ENCODE measurements around the gene TMEM150B. TPM values are rescaled to one million over a fixed set of nuclear protein-coding genes. Genes with fewer than 3 reads are reported as not detected.
"Not testable (repeated sequence)": the region's sequence is repeated elsewhere in the genome, so short reads cannot be mapped to it uniquely, and the experiment has no call there.

The TMEM150B gene
- total RNA-seq, 1 experiment from 2014 or later: not detected

DNA sequence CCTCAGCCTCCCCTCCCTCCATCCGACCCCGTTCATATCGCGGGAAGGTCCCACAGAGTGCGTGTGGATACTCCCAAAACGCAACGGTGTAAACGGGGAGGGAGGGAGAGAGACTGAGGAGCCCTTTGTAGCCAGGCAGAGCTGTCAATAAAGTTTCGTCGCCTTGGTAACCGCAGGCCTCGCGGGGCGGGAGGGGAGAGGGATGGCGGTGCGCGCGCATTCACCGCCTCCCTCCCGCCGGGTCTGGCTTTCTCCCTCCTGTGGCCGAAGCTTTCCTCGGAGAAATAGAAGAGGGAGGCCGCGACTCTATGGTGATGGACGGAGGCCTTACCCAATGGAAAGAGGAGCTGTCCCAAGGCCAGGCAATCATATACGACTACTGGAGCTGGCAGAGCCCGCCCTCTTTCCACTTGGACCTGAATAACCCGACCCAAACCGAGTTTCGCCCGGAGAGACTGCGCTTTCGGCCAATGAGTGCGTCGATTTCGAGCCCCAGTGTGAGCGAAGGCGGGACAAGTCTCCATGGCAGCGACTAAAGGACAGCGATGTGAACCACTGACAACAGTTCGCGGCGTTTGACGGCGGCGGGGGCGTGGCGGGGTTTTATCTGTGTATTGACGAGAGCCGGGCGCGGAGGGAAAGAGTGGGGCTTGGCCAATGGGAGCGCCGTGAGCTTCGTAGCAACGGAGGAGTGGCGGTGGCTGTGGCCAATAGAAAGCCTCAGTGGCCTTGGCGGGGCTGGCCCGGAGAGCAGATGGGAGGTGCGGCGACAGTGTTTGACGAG lies 14.2 kb upstream of the TMEM150B start, which contains the start of gene KMT5C:
Gene KMT5C, plus strand, starts transcription at position 772 of the 784 bp plus-strand sequence. CDS start 2,061 bp downstream, outside the sequence.
- BruUV-seq (replicated peaks): no TSS peak
- Histone ChIP-seq H3K36me3 (ENCODE audit: insufficient read depth, low read length, poor library complexity, severe bottlenecking) (peaks cover 15% of the 10 kb centered on the region), H3K4me1 (ENCODE audit: insufficient read depth, low read length, poor library complexity, severe bottlenecking) (peaks cover 8% of the 10 kb centered on the region), H3K27ac (ENCODE audit: low read depth, low read length, poor library complexity, severe bottlenecking) (peak within 1 kb of the TSS; percentile 90), H3K27me3 (replicated peaks; ENCODE audit: insufficient read depth, low read depth, low read length, poor library complexity) (no peaks in the 10 kb centered on the region), H3K4me3 (ENCODE audit: low read depth, low read length, poor library complexity, severe bottlenecking) (peak within 1 kb of the TSS; percentile 74), H3K9me3 (ENCODE audit: low read depth, low read length, poor library complexity, severe bottlenecking) (no peaks in the 10 kb centered on the region)
- CTCF ChIA-PET: interaction anchor here (0.5 to 0.9 kb wide), 2 partner anchors 38 to 128 kb away, joined by 3 read pairs; no protein-coding TSS in a partner anchor
- no peak for TF ChIP-seq EZH2 (IDR thresholded peaks at IDR 0.05; ENCODE audit: borderline replicate concordance, low read depth, low read length, poor library complexity, severe bottlenecking)
- TF ChIP-seq, protein P1, sequence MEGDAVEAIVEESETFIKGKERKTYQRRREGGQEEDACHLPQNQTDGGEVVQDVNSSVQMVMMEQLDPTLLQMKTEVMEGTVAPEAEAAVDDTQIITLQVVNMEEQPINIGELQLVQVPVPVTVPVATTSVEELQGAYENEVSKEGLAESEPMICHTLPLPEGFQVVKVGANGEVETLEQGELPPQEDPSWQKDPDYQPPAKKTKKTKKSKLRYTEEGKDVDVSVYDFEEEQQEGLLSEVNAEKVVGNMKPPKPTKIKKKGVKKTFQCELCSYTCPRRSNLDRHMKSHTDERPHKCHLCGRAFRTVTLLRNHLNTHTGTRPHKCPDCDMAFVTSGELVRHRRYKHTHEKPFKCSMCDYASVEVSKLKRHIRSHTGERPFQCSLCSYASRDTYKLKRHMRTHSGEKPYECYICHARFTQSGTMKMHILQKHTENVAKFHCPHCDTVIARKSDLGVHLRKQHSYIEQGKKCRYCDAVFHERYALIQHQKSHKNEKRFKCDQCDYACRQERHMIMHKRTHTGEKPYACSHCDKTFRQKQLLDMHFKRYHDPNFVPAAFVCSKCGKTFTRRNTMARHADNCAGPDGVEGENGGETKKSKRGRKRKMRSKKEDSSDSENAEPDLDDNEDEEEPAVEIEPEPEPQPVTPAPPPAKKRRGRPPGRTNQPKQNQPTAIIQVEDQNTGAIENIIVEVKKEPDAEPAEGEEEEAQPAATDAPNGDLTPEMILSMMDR (conservative IDR thresholded peaks at IDR 0.05; ENCODE audit: low read depth, low read length): no peak
- intact Hi-C loops (cut with micrococcal nuclease; ENCODE audit: unreplicated experiment): no loop called here
- DNase-seq (ENCODE audit: low spot score): peak; percentile 100
- POLR2A ChIA-PET (ENCODE audit: low non-redundant PET): interaction anchor here (0.6 to 0.9 kb wide), 6 partner anchors 14 to 843 kb away, joined by 3 to 4 read pairs (median 4); no protein-coding TSS in a partner anchor

DNA sequence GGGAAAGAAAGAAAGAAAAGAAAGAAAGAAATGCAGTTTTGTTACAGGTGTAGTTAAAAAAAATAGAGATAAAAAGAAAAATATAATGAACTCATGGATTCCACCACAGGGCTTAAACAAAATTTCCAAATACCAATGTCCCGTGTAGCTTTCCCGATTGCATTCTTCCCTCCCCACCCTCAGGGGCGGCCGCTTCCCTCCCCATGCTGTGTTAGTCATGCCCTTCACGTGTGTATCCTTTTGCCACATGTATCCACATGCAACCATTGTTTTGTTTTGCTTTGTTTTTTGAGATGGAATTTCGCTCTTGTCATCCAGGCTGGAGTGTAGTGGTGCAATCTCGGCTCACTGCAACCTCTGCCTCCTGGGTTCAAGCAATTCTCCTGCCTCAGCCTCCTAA lies 11.0 kb upstream of the TMEM150B start:
- DNase-seq (ENCODE audit: low spot score): no peak
- TF ChIP-seq, protein P1 (conservative IDR thresholded peaks at IDR 0.05; ENCODE audit: low read depth, low read length): no peak
- no peak for TF ChIP-seq EZH2 (IDR thresholded peaks at IDR 0.05; ENCODE audit: borderline replicate concordance, low read depth, low read length, poor library complexity, severe bottlenecking)
- Histone ChIP-seq H3K36me3 (ENCODE audit: insufficient read depth, low read length, poor library complexity, severe bottlenecking) (no peaks in the 10 kb centered on the region), H3K4me1 (ENCODE audit: insufficient read depth, low read length, poor library complexity, severe bottlenecking) (peaks cover 8% of the 10 kb centered on the region), H3K27me3 (replicated peaks; ENCODE audit: insufficient read depth, low read depth, low read length, poor library complexity) (no peaks in the 10 kb centered on the region), H3K9me3 (ENCODE audit: low read depth, low read length, poor library complexity, severe bottlenecking) (no peaks in the 10 kb centered on the region), H3K4me3 (ENCODE audit: low read depth, low read length, poor library complexity, severe bottlenecking) (no peak overlapping the region), H3K27ac (ENCODE audit: low read depth, low read length, poor library complexity, severe bottlenecking) (no peak overlapping the region)
- ChIA-PET CTCF (no interaction called here), POLR2A (ENCODE audit: low non-redundant PET) (no interaction called here)
- no TSS peak for BruUV-seq (replicated peaks)
- intact Hi-C loops (cut with micrococcal nuclease; ENCODE audit: unreplicated experiment): no loop called here

DNA sequence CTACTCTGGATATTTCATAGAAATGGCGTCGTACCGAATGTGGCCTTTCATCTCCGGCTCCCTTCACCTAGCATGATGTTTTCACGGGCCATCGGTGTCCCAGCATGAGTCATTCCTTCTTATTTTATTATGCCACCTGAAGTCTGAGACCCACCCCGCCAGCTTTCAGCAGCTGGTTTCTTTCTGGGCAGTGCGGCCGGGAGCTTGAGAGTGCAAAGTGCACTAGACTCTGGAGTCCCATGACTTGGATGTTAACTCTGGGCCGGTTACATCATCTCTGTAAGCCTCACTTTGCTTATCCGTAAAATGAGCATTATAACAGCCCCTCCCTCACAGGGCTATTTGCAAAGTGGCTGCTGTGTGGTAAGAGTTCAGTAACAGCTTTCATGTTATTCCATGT lies 8.7 kb upstream of the TMEM150B start:
- no peak for TF ChIP-seq EZH2 (IDR thresholded peaks at IDR 0.05; ENCODE audit: borderline replicate concordance, low read depth, low read length, poor library complexity, severe bottlenecking)
- TF ChIP-seq, protein P1 (conservative IDR thresholded peaks at IDR 0.05; ENCODE audit: low read depth, low read length): no peak
- BruUV-seq (replicated peaks): no TSS peak
- DNase-seq (ENCODE audit: low spot score): no peak
- H3K36me3 ChIP-seq (ENCODE audit: insufficient read depth, low read length, poor library complexity, severe bottlenecking): no peaks in the 10 kb centered on the region
- peaks cover 8% of the 10 kb centered on the region for H3K4me1 ChIP-seq (ENCODE audit: insufficient read depth, low read length, poor library complexity, severe bottlenecking)
- no peaks in the 10 kb centered on the region for H3K27me3 ChIP-seq (replicated peaks; ENCODE audit: insufficient read depth, low read depth, low read length, poor library complexity)
- ChIA-PET POLR2A (ENCODE audit: low non-redundant PET) (no interaction called here), CTCF (no interaction called here)
- no peak overlapping the region for H3K27ac ChIP-seq (ENCODE audit: low read depth, low read length, poor library complexity, severe bottlenecking)
- no peak overlapping the region for H3K4me3 ChIP-seq (ENCODE audit: low read depth, low read length, poor library complexity, severe bottlenecking)
- no peaks in the 10 kb centered on the region for H3K9me3 ChIP-seq (ENCODE audit: low read depth, low read length, poor library complexity, severe bottlenecking)
- intact Hi-C loops (cut with micrococcal nuclease; ENCODE audit: unreplicated experiment): no loop called here

DNA sequence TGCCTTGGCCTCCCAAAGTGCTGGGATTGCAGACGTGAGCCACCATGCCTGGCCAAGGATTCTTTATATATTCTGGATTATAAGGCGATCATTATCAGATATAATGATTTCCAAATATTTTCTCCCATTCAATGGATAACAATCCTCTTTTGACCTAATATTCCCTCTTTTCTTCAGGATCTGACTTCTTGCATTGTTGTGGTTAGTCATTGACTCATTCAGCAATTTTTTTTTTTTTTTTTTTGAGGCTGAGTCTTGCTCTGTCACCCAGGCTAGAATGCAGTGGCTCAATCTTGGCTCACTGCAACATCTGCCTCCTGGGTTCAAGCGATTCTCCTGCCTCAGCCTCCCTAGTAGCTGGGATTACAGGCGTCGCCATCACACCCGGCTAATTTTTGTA lies 4.7 kb upstream of the TMEM150B start:
- DNase-seq (ENCODE audit: low spot score); H3K36me3 ChIP-seq (ENCODE audit: insufficient read depth, low read length, poor library complexity, severe bottlenecking); intact Hi-C loops (cut with micrococcal nuclease; ENCODE audit: unreplicated experiment); H3K4me1 ChIP-seq (ENCODE audit: insufficient read depth, low read length, poor library complexity, severe bottlenecking); H3K27ac ChIP-seq (ENCODE audit: low read depth, low read length, poor library complexity, severe bottlenecking); H3K9me3 ChIP-seq (ENCODE audit: low read depth, low read length, poor library complexity, severe bottlenecking); H3K27me3 ChIP-seq (replicated peaks; ENCODE audit: insufficient read depth, low read depth, low read length, poor library complexity); H3K4me3 ChIP-seq (ENCODE audit: low read depth, low read length, poor library complexity, severe bottlenecking); BruUV-seq (replicated peaks); POLR2A ChIA-PET (ENCODE audit: low non-redundant PET): not testable (repeated sequence)
- CTCF ChIA-PET: interaction anchor here (0.7 kb wide), 1 partner anchor 34 kb away, joined by 3 read pairs; no protein-coding TSS in a partner anchor

DNA sequence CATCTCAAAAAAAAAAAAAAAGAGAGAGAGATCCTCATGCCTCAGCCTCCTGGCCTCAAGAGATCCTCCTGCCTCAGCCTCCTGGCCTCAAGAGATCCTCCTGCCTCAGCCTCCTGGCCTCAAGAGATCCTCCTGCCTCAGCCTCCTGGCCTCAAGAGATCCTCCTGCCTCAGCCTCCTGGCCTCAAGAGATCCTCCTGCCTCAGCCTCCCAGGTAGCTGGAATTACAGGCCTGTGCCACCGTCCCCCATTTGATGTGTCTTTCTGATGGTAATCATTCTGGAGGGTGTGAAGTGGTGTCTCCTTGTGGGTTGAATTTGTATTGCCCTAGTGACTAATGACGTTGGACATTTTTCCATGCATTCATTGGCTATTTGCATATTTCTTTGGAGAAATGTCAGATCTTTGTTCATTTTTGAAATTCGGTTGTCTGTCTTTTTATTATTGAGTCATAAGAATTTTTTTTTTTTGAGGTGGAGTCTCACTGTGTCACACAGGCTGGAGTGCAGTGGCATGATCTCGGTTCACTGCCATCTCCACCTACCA lies 3.7 kb upstream of the TMEM150B start:
- intact Hi-C loops (cut with micrococcal nuclease; ENCODE audit: unreplicated experiment); H3K4me1 ChIP-seq (ENCODE audit: insufficient read depth, low read length, poor library complexity, severe bottlenecking); H3K4me3 ChIP-seq (ENCODE audit: low read depth, low read length, poor library complexity, severe bottlenecking); H3K27ac ChIP-seq (ENCODE audit: low read depth, low read length, poor library complexity, severe bottlenecking); H3K9me3 ChIP-seq (ENCODE audit: low read depth, low read length, poor library complexity, severe bottlenecking); H3K27me3 ChIP-seq (replicated peaks; ENCODE audit: insufficient read depth, low read depth, low read length, poor library complexity); H3K36me3 ChIP-seq (ENCODE audit: insufficient read depth, low read length, poor library complexity, severe bottlenecking); POLR2A ChIA-PET (ENCODE audit: low non-redundant PET); BruUV-seq (replicated peaks): not testable (repeated sequence)
- CTCF ChIA-PET: interaction anchor here (0.7 kb wide), 1 partner anchor 33 kb away, joined by 3 read pairs; no protein-coding TSS in a partner anchor
- DNase-seq (ENCODE audit: low spot score): peak; percentile 56

Data from A673 (cell line).